ENCODE data around the gene GGT6. TPM values are rescaled to one million over a fixed set of nuclear protein-coding genes. Genes with fewer than 3 reads are reported as not detected.

The GGT6 gene
- total RNA-seq, 4 donors from 2014 or later, result not detected

DNA sequence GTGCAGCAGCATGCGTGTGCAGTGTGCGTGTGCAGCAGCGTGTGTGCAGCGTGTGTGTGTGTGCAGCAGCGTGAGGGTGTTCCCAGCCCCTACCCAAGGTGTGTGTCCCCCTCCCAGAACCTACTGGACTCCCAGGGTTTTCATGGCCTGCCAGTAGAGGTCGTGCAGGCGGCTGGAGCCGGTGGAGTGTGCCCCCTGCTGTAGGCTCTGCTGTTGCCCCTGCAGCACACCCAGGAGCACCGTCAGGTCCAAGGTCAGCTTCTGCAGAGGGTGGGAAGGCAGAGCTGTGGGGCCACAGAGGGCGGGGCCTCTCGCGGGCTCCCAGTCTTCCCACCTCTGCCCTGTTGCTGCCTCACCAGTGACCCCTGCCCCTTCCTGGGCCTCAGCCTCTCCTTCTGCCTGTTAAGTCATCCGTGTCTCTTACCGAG lies 20.1 kb downstream of the GGT6 start:
- WGBS, 2 donors, result 43 to 73% methylated on average over 5 to 14 of the region's 14 CpGs
- no peak for DNase-seq (ENCODE audit: low spot score in 2 of 2)
- Histone ChIP-seq H3K27me3 (no peaks in the 10 kb centered on the region), H3K27ac (peak overlapping the region in 1 of 4 donors; percentile 41), H3K4me1 (peaks cover 0 to 45% (median 27%) of the 10 kb centered on the region in 4 donors), H3K4me3 (peak overlapping the region in 1 of 4 donors; percentile 7), H3K36me3 (peaks cover 5 to 80% (median 34%) of the 10 kb centered on the region in 3 donors), H3K9me3 (no peaks in the 10 kb centered on the region)
- no peak for TF ChIP-seq POLR2A (IDR thresholded peaks at IDR 0.05)
- no peak for TF ChIP-seq EP300 (IDR thresholded peaks at IDR 0.05)
- TF ChIP-seq, protein P1, sequence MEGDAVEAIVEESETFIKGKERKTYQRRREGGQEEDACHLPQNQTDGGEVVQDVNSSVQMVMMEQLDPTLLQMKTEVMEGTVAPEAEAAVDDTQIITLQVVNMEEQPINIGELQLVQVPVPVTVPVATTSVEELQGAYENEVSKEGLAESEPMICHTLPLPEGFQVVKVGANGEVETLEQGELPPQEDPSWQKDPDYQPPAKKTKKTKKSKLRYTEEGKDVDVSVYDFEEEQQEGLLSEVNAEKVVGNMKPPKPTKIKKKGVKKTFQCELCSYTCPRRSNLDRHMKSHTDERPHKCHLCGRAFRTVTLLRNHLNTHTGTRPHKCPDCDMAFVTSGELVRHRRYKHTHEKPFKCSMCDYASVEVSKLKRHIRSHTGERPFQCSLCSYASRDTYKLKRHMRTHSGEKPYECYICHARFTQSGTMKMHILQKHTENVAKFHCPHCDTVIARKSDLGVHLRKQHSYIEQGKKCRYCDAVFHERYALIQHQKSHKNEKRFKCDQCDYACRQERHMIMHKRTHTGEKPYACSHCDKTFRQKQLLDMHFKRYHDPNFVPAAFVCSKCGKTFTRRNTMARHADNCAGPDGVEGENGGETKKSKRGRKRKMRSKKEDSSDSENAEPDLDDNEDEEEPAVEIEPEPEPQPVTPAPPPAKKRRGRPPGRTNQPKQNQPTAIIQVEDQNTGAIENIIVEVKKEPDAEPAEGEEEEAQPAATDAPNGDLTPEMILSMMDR (IDR thresholded peaks at IDR 0.05), result no peak

DNA sequence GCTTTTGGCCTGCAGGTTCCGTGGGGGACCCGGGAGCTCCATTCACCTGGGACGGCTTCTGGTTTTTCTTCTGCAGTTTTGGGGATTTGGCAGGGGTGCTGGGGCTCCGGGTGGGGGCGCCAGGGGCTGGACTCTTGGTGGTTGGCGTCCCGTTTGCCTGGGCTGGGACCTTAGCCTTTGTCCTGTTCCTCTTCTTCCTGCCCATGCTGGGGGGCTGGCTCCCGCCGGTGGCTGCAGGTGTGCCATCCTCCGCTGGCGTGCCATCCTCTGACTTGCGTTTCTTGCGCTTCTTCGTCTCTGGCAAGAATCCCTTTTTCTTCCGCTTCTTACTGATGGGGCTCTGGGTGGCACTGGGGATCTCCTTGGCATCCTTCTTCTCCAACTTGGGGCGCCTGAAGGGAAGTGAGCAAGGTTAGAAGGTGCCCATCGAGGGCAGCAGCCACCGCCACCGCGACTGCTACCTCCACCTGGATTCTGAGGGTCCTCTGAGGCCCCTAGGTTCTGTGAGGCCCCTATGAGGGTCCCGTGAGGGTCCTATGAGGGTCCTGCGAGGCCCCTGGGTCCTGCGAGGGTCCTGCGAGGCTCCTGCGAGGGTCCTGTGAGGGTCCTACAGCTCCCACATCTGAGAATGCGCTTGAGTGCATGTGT lies 20.7 kb downstream of the GGT6 start:
- no peak overlapping the region for H3K4me3 ChIP-seq
- 83 to 89% methylated on average over 23 to 25 of the region's 26 CpGs for WGBS, 2 donors
- H3K27me3 ChIP-seq, result no peaks in the 10 kb centered on the region
- no peaks in the 10 kb centered on the region for H3K9me3 ChIP-seq
- DNase-seq (ENCODE audit: low spot score in 2 of 2), result no peak
- peak overlapping the region in 1 of 4 donors; percentile 41 for H3K27ac ChIP-seq
- peaks cover 0 to 50% (median 31%) of the 10 kb centered on the region in 4 donors for H3K4me1 ChIP-seq
- TF ChIP-seq EP300 (IDR thresholded peaks at IDR 0.05) (no peak), POLR2A (IDR thresholded peaks at IDR 0.05) (no peak)
- TF ChIP-seq, protein P1 (IDR thresholded peaks at IDR 0.05), result no peak
- H3K36me3 ChIP-seq, result peaks cover 5 to 75% (median 29%) of the 10 kb centered on the region in 3 donors

DNA sequence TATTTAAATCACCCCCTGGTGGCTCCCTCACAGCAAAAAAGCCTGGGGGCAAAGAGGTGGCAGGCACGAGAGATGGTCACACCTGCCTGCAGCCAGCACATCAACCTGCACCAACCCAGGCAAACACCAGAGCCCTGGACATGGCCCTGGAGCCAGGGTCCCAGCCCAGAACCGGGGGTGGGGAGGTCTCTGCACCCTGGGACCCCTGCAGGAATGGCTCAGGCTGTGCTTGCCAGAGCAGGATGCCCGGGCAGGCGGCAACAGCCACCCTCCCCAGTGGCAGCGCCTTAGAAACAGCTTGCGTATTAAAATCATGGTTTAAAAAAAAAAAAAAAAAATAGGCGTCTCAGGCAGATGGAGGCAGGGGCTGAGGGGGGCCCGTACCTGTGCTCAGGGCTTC lies 21.4 kb downstream of the GGT6 start:
- H3K36me3 ChIP-seq, result peaks cover 5 to 68% (median 22%) of the 10 kb centered on the region in 3 donors
- H3K27ac ChIP-seq, result peak overlapping the region in 1 of 4 donors; percentile 88
- WGBS, 2 donors, result 83 to 85% methylated on average over 8 of the region's 8 CpGs
- TF ChIP-seq EP300 (IDR thresholded peaks at IDR 0.05) (no peak), POLR2A (IDR thresholded peaks at IDR 0.05) (no peak)
- TF ChIP-seq, protein P1 (IDR thresholded peaks at IDR 0.05), result no peak
- DNase-seq (ENCODE audit: low spot score in 2 of 2), result no peak
- peaks cover 0 to 57% (median 37%) of the 10 kb centered on the region in 4 donors for H3K4me1 ChIP-seq
- no peaks in the 10 kb centered on the region for H3K27me3 ChIP-seq
- no peak overlapping the region for H3K4me3 ChIP-seq
- H3K9me3 ChIP-seq, result no peaks in the 10 kb centered on the region

DNA sequence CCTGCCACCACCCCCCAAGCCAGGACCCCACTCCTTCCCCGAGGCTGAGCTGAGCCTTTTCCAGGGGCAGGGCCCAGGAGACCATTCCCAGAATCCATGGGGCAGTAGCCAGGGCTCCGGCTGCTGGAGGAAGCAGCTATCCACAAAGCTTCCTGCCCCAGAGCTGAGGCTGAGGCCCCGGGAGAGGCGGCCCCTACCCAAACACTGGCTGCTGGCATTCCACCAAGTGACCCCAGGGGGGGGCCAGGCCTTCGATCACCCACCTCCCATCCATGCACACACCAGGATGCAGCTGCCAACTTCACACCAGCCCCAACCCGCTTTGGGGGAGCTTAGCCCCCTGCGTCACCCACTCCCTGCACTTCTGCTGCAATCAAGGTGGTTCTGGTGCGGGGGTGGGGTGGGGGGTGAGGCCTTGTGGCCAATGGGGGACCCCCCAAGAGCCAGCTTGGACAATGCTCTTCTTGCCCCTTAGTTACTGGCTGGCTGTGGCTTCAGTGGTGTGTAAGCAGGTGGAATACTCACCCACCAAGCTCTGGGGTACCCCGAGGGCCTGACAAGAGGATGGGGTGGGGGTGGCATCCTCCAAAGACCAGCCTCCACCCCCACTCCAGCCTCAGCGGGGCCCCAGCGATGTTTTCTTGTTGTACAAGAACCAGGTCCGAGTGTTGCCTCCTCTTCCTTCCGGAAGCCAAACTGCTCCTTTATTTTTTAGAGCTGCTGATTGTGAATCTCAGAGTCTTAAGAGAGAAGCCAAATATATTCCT lies 22.0 kb downstream of the GGT6 start:
- WGBS, 2 donors, result 52 to 62% methylated on average over 8 to 11 of the region's 13 CpGs
- no peak overlapping the region for H3K4me3 ChIP-seq
- TF ChIP-seq POLR2A (IDR thresholded peaks at IDR 0.05) (no peak), EP300 (IDR thresholded peaks at IDR 0.05) (no peak)
- TF ChIP-seq, protein P1 (IDR thresholded peaks at IDR 0.05), result no peak
- peaks cover 5 to 62% (median 21%) of the 10 kb centered on the region in 3 donors for H3K36me3 ChIP-seq
- no peak for DNase-seq (ENCODE audit: low spot score in 2 of 2)
- H3K9me3 ChIP-seq, result no peaks in the 10 kb centered on the region
- peak overlapping the region in 3 of 4 donors; percentile 28 to 88 (median 51) for H3K27ac ChIP-seq
- H3K4me1 ChIP-seq, result peaks cover 0 to 63% (median 43%) of the 10 kb centered on the region in 4 donors
- H3K27me3 ChIP-seq, result no peaks in the 10 kb centered on the region

All from tibial nerve (tissue), 4 donors.